IMR-90 (cell line): ENCODE measurements around the gene GLIS1. TPM values are rescaled to one million over a fixed set of nuclear protein-coding genes. Genes with fewer than 3 reads are reported as not detected.

Source experiments
- ATAC-seq: fragments of 200-7000 bp; cut with Tn5 transposase; 2 replicates; pipeline ENCODE4 v1.9.1; 2020; ENCODE audit warnings: low read depth, mild to moderate bottlenecking, moderate library complexity
- BruUV-seq: library from RNA; stranded (reverse); fragments of 400-500 nt; replicated peaks from 2 replicates; lab custom pipeline; 2021; lab: Mats Ljungman, UMichigan
- CTCF ChIA-PET: fragments of 300-600 bp; formaldehyde crosslinking; extraction: SDS; loops from one replicate; lab custom pipeline; 2021; ENCODE audit warnings: antibody characterized with exemption; lab: Yijun Ruan, JAX
- POLR2A ChIA-PET: fragments of 300-600 bp; sonication (Branson Sonifier 250); formaldehyde crosslinking; loops from one replicate; lab custom pipeline; 2022; ENCODE audit warnings: antibody characterized with exemption; ENCODE audit not compliant: unreplicated experiment; lab: Charles Lee
- DNase-seq: peaks from one replicate; pipeline ENCODE4 v3.0.0; 2013
- H2AFZ ChIP-seq: replicated peaks from 2 replicates; pipeline ENCODE3; 2013; ENCODE audit warnings: low read length, mild to moderate bottlenecking; ENCODE audit not compliant: poor library complexity
- H2AK5ac ChIP-seq: 2 replicates; pipeline ENCODE4 v1.6.1; 2013; ENCODE audit warnings: low read depth, low read length, inconsistent platforms
- H2AK9ac ChIP-seq: replicated peaks from 2 replicates; pipeline ENCODE3; 2013; ENCODE audit warnings: mild to moderate bottlenecking, low read depth, low read length, moderate library complexity; ENCODE audit not compliant: poor library complexity
- H2BK120ac ChIP-seq: 2 replicates; pipeline ENCODE4 v1.6.1; 2013; ENCODE audit warnings: low read depth, low read length, inconsistent platforms
- H2BK15ac ChIP-seq: 3 replicates; pipeline ENCODE4 v1.6.1; 2013; ENCODE audit warnings: low read depth, low read length, inconsistent platforms
- H2BK20ac ChIP-seq: 2 replicates; pipeline ENCODE4 v1.6.1; 2013; ENCODE audit warnings: low read depth, mild to moderate bottlenecking, inconsistent platforms, low read length, moderate library complexity
- H2BK5ac ChIP-seq: 2 replicates; pipeline ENCODE4 v1.6.1; 2013; ENCODE audit warnings: mild to moderate bottlenecking, low read depth, low read length, inconsistent platforms; ENCODE audit not compliant: poor library complexity, severe bottlenecking
- H3K14ac ChIP-seq: replicated peaks from 2 replicates; pipeline ENCODE4 v1.6.1; 2013; ENCODE audit warnings: low read depth, low read length, inconsistent platforms
- H3K18ac ChIP-seq: 2 replicates; pipeline ENCODE4 v1.6.1; 2013; ENCODE audit warnings: low read depth, low read length, control low read depth
- H3K23ac ChIP-seq: 2 replicates; pipeline ENCODE4 v1.6.1; 2013; ENCODE audit warnings: low read depth, low read length, inconsistent platforms
- H3K27ac ChIP-seq: 2 replicates; pipeline ENCODE4 v1.5.1; 2013; ENCODE audit warnings: mild to moderate bottlenecking, control low read depth, low read length; ENCODE audit not compliant: insufficient read depth
- H3K27me3 ChIP-seq: 2 replicates; pipeline ENCODE4 v1.6.1; 2013; ENCODE audit warnings: low read length; ENCODE audit not compliant: control insufficient read depth, insufficient read depth
- H3K36me3 ChIP-seq: 2 replicates; pipeline ENCODE4 v1.6.1; 2013; ENCODE audit warnings: low read length, mixed read lengths; ENCODE audit not compliant: control insufficient read depth, insufficient read depth
- H3K4ac ChIP-seq: 2 replicates; pipeline ENCODE4 v1.6.1; 2013; ENCODE audit warnings: low read depth, low read length, inconsistent platforms
- H3K4me1 ChIP-seq: 2 replicates; pipeline ENCODE4 v1.6.1; 2013; ENCODE audit warnings: low read length, mixed read lengths; ENCODE audit not compliant: control insufficient read depth, insufficient read depth
- H3K4me2 ChIP-seq: 2 replicates; pipeline ENCODE4 v1.6.1; 2013; ENCODE audit warnings: low read depth, mild to moderate bottlenecking, control low read depth, low read length, moderate library complexity
- H3K4me3 ChIP-seq: 2 replicates; pipeline ENCODE4 v1.5.1; 2013; ENCODE audit warnings: low read depth, mild to moderate bottlenecking, control low read depth, low read length, moderate library complexity; ENCODE audit not compliant: insufficient read depth
- H3K56ac ChIP-seq: 2 replicates; pipeline ENCODE4 v1.6.1; 2013; ENCODE audit warnings: low read length, inconsistent platforms; ENCODE audit not compliant: insufficient read depth; ENCODE audit errors: extremely low read depth
- H3K79me1 ChIP-seq, 2 experiments: 2 replicates each; pipeline ENCODE4 v1.6.1; 2013; ENCODE audit warnings: low read length in 2 of 2, inconsistent platforms in 1 of 2, low read depth in 1 of 2
- H3K9ac ChIP-seq: 2 replicates; pipeline ENCODE4 v1.6.1; 2013; ENCODE audit warnings: low read depth, low read length, control low read depth
- H3K9me1 ChIP-seq: 2 replicates; pipeline ENCODE4 v1.6.1; 2013; ENCODE audit warnings: low read length, inconsistent platforms; ENCODE audit not compliant: insufficient read depth
- H3K9me3 ChIP-seq: 2 replicates; pipeline ENCODE4 v1.6.1; 2013; ENCODE audit warnings: low read length; ENCODE audit not compliant: control insufficient read depth, insufficient read depth
- H4K20me1 ChIP-seq: 2 replicates; pipeline ENCODE4 v1.6.1; 2013; ENCODE audit warnings: low read length, inconsistent platforms; ENCODE audit not compliant: insufficient read depth
- H4K5ac ChIP-seq: 2 replicates; pipeline ENCODE4 v1.6.1; 2013; ENCODE audit warnings: mild to moderate bottlenecking, low read depth, low read length, control low read depth
- H4K8ac ChIP-seq, 2 experiments: 2 replicates each; pipeline ENCODE4 v1.6.1; 2013; ENCODE audit warnings: low read depth in 2 of 2, low read length in 2 of 2, control low read depth in 1 of 2, inconsistent platforms in 1 of 2
- H4K91ac ChIP-seq: 2 replicates; pipeline ENCODE4 v1.6.1; 2013; ENCODE audit warnings: low read depth, low read length, inconsistent platforms; ENCODE audit not compliant: insufficient read depth
- CHD1 ChIP-seq: IDR thresholded peaks from 2 replicates; pipeline ENCODE4 v1.6.1; 2012; ENCODE audit warnings: low read depth, low read length, improper control_type of control experiment
- ELK1 ChIP-seq: fragments of 150-350 bp; IDR thresholded peaks from 2 replicates; pipeline ENCODE4 v1.6.1; 2016; ENCODE audit warnings: low read depth, mild to moderate bottlenecking, low read length, moderate library complexity, borderline replicate concordance
- MAFK ChIP-seq: IDR thresholded peaks from 2 replicates; pipeline ENCODE4 v1.6.1; 2012; ENCODE audit warnings: low read depth, low read length, improper control_type of control experiment
- MAZ ChIP-seq: IDR thresholded peaks from 2 replicates; pipeline ENCODE4 v1.6.1; 2012; ENCODE audit warnings: low read depth, mild to moderate bottlenecking, low read length, improper control_type of control experiment, moderate library complexity, borderline replicate concordance
- MXI1 ChIP-seq: IDR thresholded peaks from 2 replicates; pipeline ENCODE4 v1.6.1; 2012; ENCODE audit warnings: low read depth, mild to moderate bottlenecking, low read length, moderate library complexity, borderline replicate concordance
- POLR2A ChIP-seq: IDR thresholded peaks from 2 replicates; pipeline ENCODE4 v1.6.1; 2012; ENCODE audit warnings: mild to moderate bottlenecking, low read depth, low read length
- RAD21 ChIP-seq: IDR thresholded peaks from 2 replicates; pipeline ENCODE4 v1.6.1; 2012; ENCODE audit warnings: low read length, improper control_type of control experiment
- RCOR1 ChIP-seq: IDR thresholded peaks from 2 replicates; pipeline ENCODE4 v1.6.1; 2012; ENCODE audit warnings: mild to moderate bottlenecking, low read length, improper control_type of control experiment; ENCODE audit not compliant: insufficient replicate concordance
- RFX5 ChIP-seq: IDR thresholded peaks from 2 replicates; pipeline ENCODE4 v1.8.0; 2012; ENCODE audit warnings: low read depth, mild to moderate bottlenecking, low read length, moderate library complexity
- SMC3 ChIP-seq: fragments of 150-350 bp; IDR thresholded peaks from 2 replicates; pipeline ENCODE4 v1.6.1; 2016; ENCODE audit warnings: low read depth, mild to moderate bottlenecking, antibody characterized with exemption, low read length, moderate library complexity
- USF2 ChIP-seq: fragments of 150-350 bp; IDR thresholded peaks from 2 replicates; pipeline ENCODE4 v1.6.1; 2017; ENCODE audit warnings: mild to moderate bottlenecking, antibody characterized with exemption, low read length, low read depth
- WGBS, 2 experiments: methylation state at CpG; one replicate each; pipeline versions ENCODE4 v1.1.5 to v1.1.7; 2013; ENCODE audit warnings: missing lambda C conversion rate in 2 of 2; ENCODE audit not compliant: insufficient read length in 1 of 2; ENCODE audit errors: extremely low coverage in 2 of 2; 5-methylcytosine and 5-hydroxymethylcytosine counted together
- dilution Hi-C: fragments of 300-500 bp; cut with HindIII; formaldehyde crosslinking; loops from one replicate; pipeline ENCODE4 v1.14.3; 2018; ENCODE audit warnings: low sequenced_read_pairs; ENCODE audit not compliant: unreplicated experiment
- in situ Hi-C: fragments of 300-500 bp; cut with MboI; formaldehyde crosslinking; loops from 3 replicates; pipeline ENCODE4 v1.14.3; 2019; ENCODE audit warnings: low sequenced_read_pairs, inconsistent platforms, mixed read lengths
- intact Hi-C: fragments of 100-400 bp; cut with micrococcal nuclease; formaldehyde crosslinking; loops from 2 replicates; pipeline ENCODE4 v1.10.0; 2022
- polyA plus RNA-seq, 3 experiments: library from polyadenylated mRNA; depleted of rRNA; stranded (reverse); fragments of >200 nt; gene quantifications; 2 replicates each; pipeline ENCODE4 v1.2.3, GENCODE V29; 2012; ENCODE audit warnings: low replicate concordance in 1 of 3
- total RNA-seq: library from RNA; depleted of rRNA; stranded (reverse); fragments of >200 nt; gene quantifications from 2 replicates; pipeline ENCODE4 v1.2.3, GENCODE V29; 2012

Gene GLIS1
- total and polyA plus RNA-seq, 2 of the 4 experiments (the other 2 are of a cell fraction), result 0.18 to 2.3 TPM

GRCh38 chr1:53633073-53633704 lies 105.8 kb downstream of the GLIS1 start:
- POLR2A ChIA-PET, result no interaction called here
- DNase-seq (no peak), ATAC-seq (no peak)
- CTCF ChIA-PET, result no interaction called here
- Histone ChIP-seq H3K23ac (no peak overlapping the region), H2BK120ac (no peak overlapping the region), H3K79me1 (peaks cover 0 to 14% of the 10 kb centered on the region in 2 experiments; a peak in 1 of 4 replicates), H4K5ac (no peak overlapping the region), H4K20me1 (peaks cover 9% of the 10 kb centered on the region), H4K91ac (no peak overlapping the region), H3K9ac (no peak overlapping the region), H4K8ac (no peak overlapping the region), H3K4me2 (no peak overlapping the region), H3K4me3 (no peak overlapping the region), H3K14ac (no peak overlapping the region), H2AK5ac (no peak overlapping the region), H2AFZ (no peak overlapping the region), H3K4ac (no peak overlapping the region), H2AK9ac (no peak overlapping the region), H2BK15ac (no peak overlapping the region), H3K9me3 (no peaks in the 10 kb centered on the region), H3K9me1 (peaks cover 15% of the 10 kb centered on the region), H2BK5ac (no peak overlapping the region), H3K56ac (no peak overlapping the region), H3K36me3 (no peaks in the 10 kb centered on the region), H3K27ac (no peak overlapping the region), H3K4me1 (no peaks in the 10 kb centered on the region), H3K27me3 (no peaks in the 10 kb centered on the region), H2BK20ac (no peak overlapping the region), H3K18ac (no peak overlapping the region)
- TF ChIP-seq CHD1 (no peak), USF2 (no peak), RFX5 (no peak), MAZ (no peak), MAFK (no peak), SMC3 (no peak), RAD21 (no peak), MXI1 (no peak), ELK1 (no peak), RCOR1 (no peak), POLR2A (no peak)
- in situ Hi-C loops, result no loop called here
- intact Hi-C loops, result no loop called here
- no TSS peak for BruUV-seq
- dilution Hi-C loops, result no loop called here
- WGBS, 2 experiments, result 84% methylated on average over 9 of the region's 13 CpGs; no CpG with 5 or more reads in 1 of the 2 experiments
